IPS DF 4.7 (cell line): ENCODE results near the gene BLNK.

ENCODE experiments used
- DNase-seq: peaks from one replicate; pipeline ENCODE4 v3.0.0-alpha.2; 2013; ENCODE audit warnings: low spot score; ENCODE audit errors: extremely low read depth

The BLNK gene

DNA sequence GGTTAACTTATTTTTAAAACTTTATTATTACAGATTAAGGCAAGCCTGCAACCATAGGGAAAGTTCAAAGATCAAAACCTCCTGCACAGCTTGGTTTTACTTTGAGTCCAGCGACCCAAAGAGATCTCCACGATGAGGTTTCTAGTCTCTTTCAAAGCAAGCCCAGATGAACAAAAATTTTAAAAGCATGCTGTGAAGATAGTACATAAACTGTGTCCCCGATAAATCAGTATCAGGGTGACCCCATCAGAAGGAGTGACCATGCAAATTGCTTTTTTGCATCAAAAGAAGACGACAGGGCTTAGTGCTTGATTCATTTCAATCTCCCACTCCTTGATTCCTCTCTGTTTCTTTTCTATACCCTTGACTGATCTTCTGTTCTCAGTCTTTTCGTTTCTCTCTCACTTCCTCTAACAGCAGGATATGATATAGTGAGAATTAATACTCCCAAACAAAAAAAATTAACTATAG, 16.8 kb upstream of the BLNK start:
- DNase-seq = no peak

DNA sequence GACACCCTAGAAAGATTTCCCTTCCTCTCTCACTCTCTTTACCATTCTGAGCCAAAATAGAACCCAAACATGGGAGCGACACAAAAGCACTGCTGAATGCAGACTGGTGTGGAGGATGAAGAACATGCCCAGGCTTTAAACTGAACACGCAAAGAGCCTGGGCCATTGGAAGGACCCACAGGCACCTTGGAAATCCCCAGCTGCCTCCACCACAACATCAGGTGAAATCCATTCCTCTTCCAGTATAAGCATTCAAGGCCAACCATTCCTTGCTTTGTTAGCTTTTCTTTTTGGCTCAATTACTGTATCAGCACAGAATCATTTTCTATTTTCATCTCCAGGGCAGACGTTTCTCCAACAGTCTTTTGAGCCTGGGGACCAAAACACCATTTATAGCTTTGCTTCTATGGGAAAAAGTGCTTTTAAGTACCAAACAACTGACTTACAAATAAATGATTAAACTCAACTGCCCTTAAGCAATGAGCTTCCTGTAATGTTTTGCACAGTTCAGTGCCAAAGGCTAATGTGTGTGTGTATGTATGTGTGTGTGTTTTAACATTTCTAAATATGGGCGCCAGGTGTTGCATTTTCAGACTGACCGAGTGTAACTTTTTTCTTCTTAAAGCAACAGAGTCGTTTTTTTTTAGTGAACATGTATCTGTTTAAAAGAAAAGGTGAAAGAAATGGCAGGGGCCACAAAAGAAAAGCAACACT, 16.2 kb upstream of the BLNK start:
- no peak for DNase-seq

GRCh38 chr10:96285331-96285752, 14.0 kb upstream of the BLNK start:
- DNase-seq = no peak

GRCh38 chr10:96283756-96284155, 12.4 kb upstream of the BLNK start:
- no peak for DNase-seq

GRCh38 chr10:96283351-96283750, 12.0 kb upstream of the BLNK start:
- no peak for DNase-seq

DNA sequence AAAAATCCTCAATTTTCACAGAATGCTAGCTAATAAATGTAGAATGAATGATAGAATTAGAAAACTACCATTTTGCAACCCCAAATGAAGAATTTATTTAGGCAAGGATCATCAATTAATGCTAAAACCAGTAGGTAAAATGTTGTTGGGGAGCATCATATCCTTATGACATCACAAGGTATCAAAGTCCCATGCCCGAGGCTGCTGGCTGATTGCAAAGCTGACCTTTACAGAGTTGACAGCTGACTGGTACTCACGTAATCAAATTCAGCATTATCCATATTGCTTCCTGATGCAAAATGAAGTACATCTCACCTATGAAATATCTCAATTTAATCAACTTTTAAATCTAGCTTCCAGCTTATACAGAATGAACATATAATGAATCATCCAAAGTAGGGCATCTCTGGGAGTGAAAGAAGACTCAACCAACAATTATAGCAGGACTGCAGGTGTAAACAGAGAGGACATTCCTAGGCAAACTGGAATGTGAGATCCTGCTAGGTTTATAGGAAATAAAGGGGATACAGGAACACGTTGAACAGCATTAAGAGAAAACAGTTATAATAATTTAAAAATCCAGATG, 10.2 kb upstream of the BLNK start:
- DNase-seq = no peak

GRCh38 chr10:96280859-96281258, 9.5 kb upstream of the BLNK start:
- DNase-seq = no peak

DNA sequence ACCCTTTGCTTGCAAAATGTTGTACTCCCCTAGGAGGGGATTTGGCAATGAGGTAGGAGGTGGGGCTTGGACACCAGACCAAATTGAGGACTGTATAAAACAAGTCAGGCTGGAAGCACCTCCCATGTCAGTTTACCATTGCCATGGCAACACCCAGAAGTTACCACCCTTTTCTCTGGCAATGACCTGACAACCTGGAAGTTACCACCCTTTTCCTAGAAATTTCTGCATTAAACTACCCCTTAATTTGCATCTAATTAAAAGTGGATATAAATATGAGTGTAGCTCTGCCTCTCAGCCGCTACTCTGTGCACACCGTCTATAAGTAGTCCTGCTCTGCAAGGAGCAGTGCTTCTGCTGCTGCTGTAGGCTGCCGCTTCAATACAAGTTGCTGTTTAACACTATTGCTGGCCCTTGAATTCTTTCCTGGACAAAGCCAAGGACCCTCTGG, 7.8 kb upstream of the BLNK start:
- no peak for DNase-seq

GRCh38 chr10:96276831-96277230, 5.5 kb upstream of the BLNK start:
- no peak for DNase-seq

GRCh38 chr10:96276426-96276825, 5.1 kb upstream of the BLNK start:
- no peak for DNase-seq

- no peak for DNase-seq
Measured at GRCh38 chr10:96275685-96276418, 4.5 kb upstream of the BLNK start.

- DNase-seq = no peak
Measured at GRCh38 chr10:96272316-96273280, 1.2 kb upstream of the BLNK start.

DNA sequence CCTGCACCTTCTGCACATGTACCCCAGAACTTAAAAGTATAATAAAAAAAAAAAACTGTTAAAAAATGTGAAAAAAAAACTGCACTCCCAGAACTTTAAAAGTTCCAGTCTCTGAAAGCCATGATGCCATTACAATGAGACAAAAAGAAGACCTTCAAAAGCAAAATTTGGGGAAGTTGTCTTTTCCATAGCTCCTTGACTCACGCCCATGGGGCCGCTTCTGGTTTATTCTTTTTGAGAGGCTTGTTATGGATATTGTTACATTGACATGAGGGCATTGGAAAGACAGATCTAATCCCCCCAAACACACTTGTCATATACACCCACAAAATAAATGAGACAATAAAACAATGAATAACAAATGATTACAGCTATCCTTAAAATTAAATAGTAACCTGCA, 798 bp downstream of the BLNK start:
- DNase-seq = no peak

DNA sequence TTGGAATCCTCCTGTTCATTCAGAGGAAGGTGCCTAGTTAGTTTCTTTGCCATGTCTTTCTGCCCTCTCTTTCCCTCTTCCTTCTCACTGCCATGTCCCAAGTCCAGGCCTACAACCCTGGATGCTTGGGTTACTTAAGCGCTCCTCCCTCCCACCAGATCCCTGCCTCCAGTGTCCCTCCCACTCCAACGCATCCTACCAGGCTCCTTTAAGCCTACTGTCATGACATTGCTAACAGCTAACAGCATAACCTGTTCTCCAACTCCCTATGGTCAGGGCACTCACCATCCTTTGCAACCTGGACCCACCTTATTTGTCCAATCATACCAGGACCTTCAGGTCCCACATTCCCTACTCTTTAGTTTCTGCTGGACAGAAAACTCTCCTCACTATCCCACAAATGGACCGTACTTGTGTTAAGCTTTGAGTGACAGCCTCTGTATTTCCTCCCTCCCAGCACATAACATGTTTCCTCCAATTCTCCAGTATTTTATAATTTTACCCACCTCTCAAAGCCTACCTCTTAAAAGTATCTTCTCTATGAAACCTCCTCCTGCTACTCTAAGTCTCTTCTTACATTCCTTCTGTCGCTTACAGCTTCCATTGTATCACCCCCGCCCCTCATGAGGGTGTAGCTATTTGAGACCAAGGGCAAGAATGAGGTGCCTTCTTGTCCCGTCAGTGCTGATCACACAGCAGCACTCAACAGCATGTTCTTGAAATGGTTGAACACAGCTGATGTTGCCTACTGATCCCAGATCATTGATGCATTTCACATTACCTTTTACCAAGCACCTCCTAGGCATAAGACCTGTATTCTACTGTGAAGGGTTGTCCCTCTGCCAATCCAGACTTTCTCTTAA, 1.7 kb downstream of the BLNK start:
- no peak for DNase-seq

GRCh38 chr10:96268341-96268909, 2.9 kb downstream of the BLNK start:
- DNase-seq = no peak

DNA sequence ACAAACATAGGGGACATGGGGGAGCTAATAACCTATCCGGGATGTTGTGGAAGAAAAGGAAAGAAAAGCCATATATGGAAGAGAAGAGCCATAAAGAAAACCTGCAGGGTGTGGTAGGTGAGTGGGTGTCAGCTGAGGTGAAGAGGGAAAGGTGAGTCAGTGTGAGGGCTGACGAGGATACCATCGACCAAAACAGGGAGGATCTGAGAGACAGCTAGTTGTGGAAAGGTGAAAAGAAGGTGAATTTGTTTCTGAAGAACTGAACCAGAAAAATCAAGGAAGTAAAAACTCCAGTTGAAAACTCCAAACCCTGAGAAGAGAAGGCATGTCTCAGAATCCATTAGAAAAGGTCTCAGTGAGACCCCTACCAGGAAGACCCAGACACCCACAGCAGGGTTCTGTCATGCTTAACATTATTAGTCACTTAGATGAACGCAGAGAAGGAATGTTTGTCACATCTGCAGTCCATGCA, 4.1 kb downstream of the BLNK start:
- DNase-seq = no peak

DNA sequence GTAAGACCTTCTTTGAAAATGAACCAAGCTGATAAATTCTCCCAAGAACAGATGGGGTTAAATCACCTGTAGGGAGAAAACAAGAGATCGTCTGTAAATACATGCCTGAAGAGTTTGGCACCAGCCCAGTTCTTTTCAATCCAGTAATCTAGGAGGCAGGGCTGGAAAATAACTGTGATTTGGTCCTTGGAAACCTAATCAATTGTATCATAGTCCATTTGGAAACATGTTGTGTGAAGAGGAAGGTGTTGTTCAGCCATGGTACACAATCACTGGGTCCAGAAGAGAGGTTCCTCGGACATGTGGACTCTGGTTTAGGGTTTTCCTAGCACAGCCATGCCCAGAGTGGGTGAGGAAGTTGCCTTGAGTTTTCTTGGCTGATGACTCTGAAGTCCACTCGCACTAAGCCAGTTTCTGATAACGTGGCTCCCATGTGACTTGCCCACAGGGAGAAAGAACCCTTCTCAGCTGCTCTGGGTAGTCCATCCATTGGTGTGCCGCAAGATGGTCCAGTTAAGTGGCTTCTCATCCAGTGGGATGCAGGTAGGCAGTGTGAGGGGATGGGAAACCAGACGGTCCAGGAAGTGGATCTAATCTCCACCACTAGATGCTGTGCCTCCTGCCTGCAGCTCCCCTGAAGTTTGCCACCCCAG, 5.1 kb downstream of the BLNK start:
- no peak for DNase-seq

DNA sequence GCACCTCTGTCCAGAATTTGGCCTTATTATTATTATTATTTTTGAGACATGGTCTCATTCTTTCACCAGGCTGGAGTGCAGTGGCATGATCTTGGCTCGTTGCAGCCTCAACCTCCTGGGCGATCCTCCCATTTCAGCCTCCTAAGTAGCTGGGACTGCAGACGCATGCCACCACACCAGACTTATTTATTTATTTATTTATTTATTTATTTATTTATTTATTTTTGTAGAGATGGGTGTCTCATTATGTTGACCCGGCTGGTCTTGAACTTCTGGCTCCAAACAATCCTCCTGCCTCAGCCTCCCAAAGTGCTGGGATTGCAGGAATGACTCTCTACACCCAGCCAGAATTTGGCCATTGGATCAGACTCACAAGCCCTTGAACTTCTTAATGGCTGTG, 6.4 kb downstream of the BLNK start:
- DNase-seq = no peak

- DNase-seq = no peak
Measured at GRCh38 chr10:96263669-96264068, 7.7 kb downstream of the BLNK start.
